Brain microvascular endothelial cell (primary cell): Measurements from ENCODE around the gene SLC15A1.
A peak's percentile ranks its signal among the peaks of the same experiment; 100 is the strongest.

Experiments used
- DNase-seq: peaks from one replicate; pipeline ENCODE4 v3.0.0-alpha.2; 2020
- H3K27ac ChIP-seq: fragments of 250-450 bp; sonication (Bioruptor Pico); 2 replicates; pipeline ENCODE4 v1.5.1; 2020; ENCODE audit warnings: mild to moderate bottlenecking, moderate library complexity
- H3K27me3 ChIP-seq: fragments of 250-450 bp; sonication (Bioruptor Pico); replicated peaks from 2 replicates; pipeline ENCODE4 v1.5.1; 2020; ENCODE audit warnings: mild to moderate bottlenecking
- H3K36me3 ChIP-seq: fragments of 250-450 bp; sonication (Bioruptor Pico); replicated peaks from 2 replicates; pipeline ENCODE4 v1.5.1; 2020; ENCODE audit warnings: mild to moderate bottlenecking
- H3K4me3 ChIP-seq: 2 replicates; pipeline ENCODE4 v1.5.1; 2011; ENCODE audit warnings: low read depth, mild to moderate bottlenecking, control low read depth, low read length, moderate library complexity
- CTCF ChIP-seq: IDR thresholded peaks from 2 replicates; pipeline ENCODE4 v1.5.1; 2011; ENCODE audit warnings: low read depth, mild to moderate bottlenecking, moderate library complexity, low read length, control low read depth, inconsistent platforms; ENCODE audit errors: missing control alignments
- in situ Hi-C: cut with HindIII; loops from 2 replicates; pipeline ENCODE4 v1.10.0; 2017; ENCODE audit warnings: low sequenced_read_pairs, low pct_ligation_motif_present

SLC15A1 gene

GRCh38 chr13:98796798-98797197 is 44.3 kb upstream of the SLC15A1 start:
- in situ Hi-C loops = no loop called here
- no peak overlapping the region for H3K4me3 ChIP-seq
- peaks cover 15% of the 10 kb centered on the region for H3K36me3 ChIP-seq
- DNase-seq = no peak
- no peak for TF ChIP-seq CTCF
- no peaks in the 10 kb centered on the region for H3K27me3 ChIP-seq
- no peak overlapping the region for H3K27ac ChIP-seq

GRCh38 chr13:98796191-98796590 is 43.7 kb upstream of the SLC15A1 start:
- H3K4me3 ChIP-seq = no peak overlapping the region
- no peak overlapping the region for H3K27ac ChIP-seq
- no peak for DNase-seq
- no peak for TF ChIP-seq CTCF
- no peaks in the 10 kb centered on the region for H3K27me3 ChIP-seq
- H3K36me3 ChIP-seq = peaks cover 15% of the 10 kb centered on the region
- in situ Hi-C loops = no loop called here

- Histone ChIP-seq H3K27ac (no peak overlapping the region), H3K4me3 (no peak overlapping the region), H3K27me3 (no peaks in the 10 kb centered on the region), H3K36me3 (peaks cover 15% of the 10 kb centered on the region)
- DNase-seq = no peak
- TF ChIP-seq CTCF = no peak
- in situ Hi-C loops = no loop called here
Observed at GRCh38 chr13:98795220-98795619, 42.7 kb upstream of the SLC15A1 start.

- Histone ChIP-seq H3K36me3 (peaks cover 15% of the 10 kb centered on the region), H3K27ac (no peak overlapping the region), H3K27me3 (no peaks in the 10 kb centered on the region), H3K4me3 (no peak overlapping the region)
- in situ Hi-C loops = no loop called here
- peak; percentile 17 for TF ChIP-seq CTCF
- no peak for DNase-seq
Observed at GRCh38 chr13:98794498-98794897, 42.0 kb upstream of the SLC15A1 start.

GRCh38 chr13:98792785-98793495 is 40.5 kb upstream of the SLC15A1 start:
- Histone ChIP-seq H3K36me3 (peaks cover 12% of the 10 kb centered on the region), H3K4me3 (no peak overlapping the region), H3K27me3 (no peaks in the 10 kb centered on the region), H3K27ac (no peak overlapping the region)
- DNase-seq = no peak
- in situ Hi-C loops = no loop called here
- no peak for TF ChIP-seq CTCF

- Histone ChIP-seq H3K27me3 (no peaks in the 10 kb centered on the region), H3K4me3 (no peak overlapping the region), H3K27ac (no peak overlapping the region), H3K36me3 (peaks cover 10% of the 10 kb centered on the region)
- no peak for TF ChIP-seq CTCF
- in situ Hi-C loops = no loop called here
- no peak for DNase-seq
Observed at GRCh38 chr13:98792321-98792720, 39.8 kb upstream of the SLC15A1 start.
